Tibial artery (tissue), 4 donors: ENCODE measurements around the gene FHOD1.
A peak's percentile ranks its signal among the peaks of the same experiment; 100 is the strongest.

Experiments
- DNase-seq, 2 donors: peaks; one replicate each; pipeline ENCODE4 v3.0.0-alpha.2; 2019
- H3K27ac ChIP-seq, 2 donors: fragments of 200-600 bp; sonication (generic) in 1 of 2; 1 replicate in 1 of 2; 2 replicates in 1 of 2; pipeline ENCODE4 v1.5.1; 2018 to 2019; ENCODE audit warnings: mild to moderate bottlenecking in 1 of 2
- H3K27me3 ChIP-seq, 2 donors: fragments of 200-600 bp; sonication (generic) in 1 of 2; one replicate each; pipeline versions ENCODE4 v1.5.1 to v1.6.0; 2016 to 2019
- H3K36me3 ChIP-seq, 3 donors: fragments of 200-600 bp; sonication (generic) in 2 of 3; one replicate each; pipeline ENCODE4 v1.5.1; 2016 to 2019; ENCODE audit warnings: mild to moderate bottlenecking in 2 of 3
- H3K4me1 ChIP-seq, 4 donors: fragments of 200-600 bp; sonication (generic) in 2 of 4; 1 replicate in 3 of 4; 2 replicates in 1 of 4; pipeline ENCODE4 v1.5.1; 2016 to 2019
- H3K4me3 ChIP-seq, 2 donors: fragments of 200-600 bp; sonication (generic) in 1 of 2; 1 replicate in 1 of 2; 2 replicates in 1 of 2; pipeline ENCODE4 v1.5.1; 2018 to 2019; ENCODE audit warnings: mild to moderate bottlenecking in 2 of 2
- H3K9me3 ChIP-seq, 3 donors: fragments of 200-600 bp; sonication (generic) in 1 of 3; one replicate each; pipeline ENCODE4 v1.5.1; 2016 to 2019
- intact Hi-C: fragments of 100-400 bp; cut with DNase I; formaldehyde crosslinking; loops from one replicate; pipeline ENCODE4 v1.15.0; 2023; ENCODE audit warnings: low total_unique reads
- TF ChIP-seq, protein P1 (sequence below), 2 experiments: fragments of 200-600 bp in 1 of 2; fragments of 450-650 bp in 1 of 2; IDR thresholded peaks; one replicate each; pipeline ENCODE4 v1.5.1; 2017 to 2019; ENCODE audit warnings: antibody characterized with exemption in 2 of 2, mild to moderate bottlenecking in 1 of 2, moderate library complexity in 1 of 2

The FHOD1 gene

DNA sequence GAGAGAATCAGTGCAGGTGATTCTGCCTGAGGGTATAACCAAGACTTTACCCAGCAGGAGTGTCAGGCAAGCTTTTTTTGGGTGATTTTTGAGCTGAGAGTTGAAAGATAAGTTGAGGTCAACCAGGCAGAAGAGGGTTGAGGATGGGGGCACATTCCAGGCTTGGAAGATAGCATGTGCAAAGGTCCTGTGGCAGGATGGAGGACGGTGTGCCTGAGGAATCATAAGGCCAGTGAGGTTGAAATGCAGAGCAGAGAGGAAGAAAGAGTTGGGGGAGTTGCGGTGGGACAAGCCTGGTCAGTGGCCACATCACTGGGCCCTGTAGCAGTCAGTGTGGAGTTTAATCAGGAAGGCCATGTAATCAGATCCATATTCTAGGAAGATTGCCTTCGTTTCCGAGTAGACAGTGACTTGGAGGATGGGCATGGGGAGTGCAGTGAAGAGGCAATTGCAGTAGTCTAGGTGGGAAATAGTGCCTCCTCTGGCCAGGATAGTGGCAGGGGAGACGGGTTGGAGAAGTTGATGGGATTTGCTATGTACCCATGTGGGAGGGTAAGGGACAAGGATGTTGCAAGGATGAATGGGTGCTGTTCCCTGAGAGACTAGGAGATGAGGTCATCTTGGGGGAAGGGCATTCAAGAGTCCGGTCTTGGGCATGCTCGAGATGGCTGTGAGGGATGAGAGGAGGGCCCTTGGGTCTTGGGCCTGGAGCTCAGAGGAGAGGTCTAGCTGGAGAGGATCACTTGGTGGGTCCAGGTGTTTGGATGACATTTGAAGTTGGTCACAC, 36.0 kb upstream of the FHOD1 start:
- H3K27ac ChIP-seq: no peak overlapping the region
- no peaks in the 10 kb centered on the region for H3K27me3 ChIP-seq
- no peak overlapping the region for H3K4me3 ChIP-seq
- TF ChIP-seq, protein P1, sequence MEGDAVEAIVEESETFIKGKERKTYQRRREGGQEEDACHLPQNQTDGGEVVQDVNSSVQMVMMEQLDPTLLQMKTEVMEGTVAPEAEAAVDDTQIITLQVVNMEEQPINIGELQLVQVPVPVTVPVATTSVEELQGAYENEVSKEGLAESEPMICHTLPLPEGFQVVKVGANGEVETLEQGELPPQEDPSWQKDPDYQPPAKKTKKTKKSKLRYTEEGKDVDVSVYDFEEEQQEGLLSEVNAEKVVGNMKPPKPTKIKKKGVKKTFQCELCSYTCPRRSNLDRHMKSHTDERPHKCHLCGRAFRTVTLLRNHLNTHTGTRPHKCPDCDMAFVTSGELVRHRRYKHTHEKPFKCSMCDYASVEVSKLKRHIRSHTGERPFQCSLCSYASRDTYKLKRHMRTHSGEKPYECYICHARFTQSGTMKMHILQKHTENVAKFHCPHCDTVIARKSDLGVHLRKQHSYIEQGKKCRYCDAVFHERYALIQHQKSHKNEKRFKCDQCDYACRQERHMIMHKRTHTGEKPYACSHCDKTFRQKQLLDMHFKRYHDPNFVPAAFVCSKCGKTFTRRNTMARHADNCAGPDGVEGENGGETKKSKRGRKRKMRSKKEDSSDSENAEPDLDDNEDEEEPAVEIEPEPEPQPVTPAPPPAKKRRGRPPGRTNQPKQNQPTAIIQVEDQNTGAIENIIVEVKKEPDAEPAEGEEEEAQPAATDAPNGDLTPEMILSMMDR (IDR thresholded peaks at IDR 0.05): no peak
- no peaks in the 10 kb centered on the region for H3K9me3 ChIP-seq
- peaks cover 0 to 27% (median 14%) of the 10 kb centered on the region in 4 donors for H3K4me1 ChIP-seq
- peaks cover 0 to 39% (median 0%) of the 10 kb centered on the region in 3 donors for H3K36me3 ChIP-seq
- DNase-seq: no peak
- intact Hi-C loops: no loop called here

DNA sequence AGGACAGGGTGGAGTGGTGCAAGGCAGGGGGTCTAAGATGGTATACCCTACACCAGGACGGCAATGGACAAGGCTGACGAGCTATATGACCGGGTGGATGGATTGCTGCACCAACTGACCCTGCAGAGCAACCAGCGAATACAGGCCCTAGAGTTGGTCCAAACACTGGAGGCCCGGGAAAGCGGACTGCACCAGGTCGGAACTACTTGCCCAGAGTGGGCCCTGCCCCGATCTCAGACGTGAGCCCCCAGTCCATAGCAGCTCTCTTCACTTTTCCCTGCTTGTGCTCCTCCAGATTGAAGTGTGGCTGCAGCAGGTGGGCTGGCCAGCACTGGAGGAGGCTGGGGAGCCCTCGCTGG, 35.1 kb upstream of the FHOD1 start:
- no peaks in the 10 kb centered on the region for H3K9me3 ChIP-seq
- H3K4me1 ChIP-seq: peaks cover 0 to 35% (median 18%) of the 10 kb centered on the region in 4 donors
- no peaks in the 10 kb centered on the region for H3K27me3 ChIP-seq
- no peak overlapping the region for H3K4me3 ChIP-seq
- intact Hi-C loops: no loop called here
- TF ChIP-seq, protein P1 (IDR thresholded peaks at IDR 0.05): no peak
- H3K27ac ChIP-seq: no peak overlapping the region
- peaks cover 0 to 31% (median 0%) of the 10 kb centered on the region in 3 donors for H3K36me3 ChIP-seq
- DNase-seq: no peak

DNA sequence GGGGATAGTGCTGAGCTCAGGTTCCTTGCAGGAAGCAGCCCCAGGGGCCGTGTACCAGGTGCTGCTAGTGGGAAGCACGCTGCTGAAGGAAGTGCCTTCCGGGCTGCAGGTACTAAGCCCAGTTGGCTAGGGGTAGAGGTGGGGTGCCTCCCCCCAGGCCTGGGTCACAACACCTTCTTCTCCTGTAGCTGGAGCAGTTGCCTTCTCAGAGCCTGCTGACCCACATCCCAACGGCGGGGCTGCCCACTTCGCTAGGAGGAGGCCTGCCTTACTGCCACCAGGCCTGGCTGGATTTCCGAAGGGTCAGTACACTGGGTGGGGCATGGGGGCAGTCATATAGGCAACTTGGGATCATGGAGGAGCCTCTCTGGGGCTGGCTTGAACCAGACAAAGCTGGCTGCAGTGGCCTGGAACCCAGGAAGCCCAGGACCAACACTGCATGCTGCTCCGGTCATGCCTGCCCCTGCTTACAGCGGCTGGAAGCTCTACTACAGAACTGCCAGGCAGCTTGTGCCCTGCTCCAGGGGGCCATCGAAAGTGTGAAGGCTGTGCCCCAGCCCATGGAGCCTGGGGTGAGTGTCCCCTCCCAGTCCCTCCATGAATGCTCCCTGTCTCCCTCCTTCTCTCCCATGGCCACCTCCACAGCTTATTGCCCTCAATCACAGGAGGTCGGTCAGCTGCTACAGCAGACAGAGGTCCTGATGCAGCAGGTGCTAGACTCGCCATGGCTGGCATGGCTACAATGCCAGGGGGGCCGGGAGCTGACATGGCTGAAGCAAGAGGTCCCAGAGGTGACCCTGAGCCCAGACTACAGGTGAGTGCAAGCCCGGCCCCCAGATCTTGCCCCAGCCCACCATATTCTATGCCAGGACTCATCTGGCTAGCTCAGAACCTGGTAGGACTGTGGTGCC, 34.5 kb upstream of the FHOD1 start:
- DNase-seq: no peak
- Histone ChIP-seq H3K9me3 (no peaks in the 10 kb centered on the region), H3K27ac (no peak overlapping the region), H3K4me3 (no peak overlapping the region), H3K27me3 (no peaks in the 10 kb centered on the region), H3K36me3 (peaks cover 0 to 25% (median 0%) of the 10 kb centered on the region in 3 donors), H3K4me1 (peaks cover 0 to 41% (median 22%) of the 10 kb centered on the region in 4 donors)
- TF ChIP-seq, protein P1 (IDR thresholded peaks at IDR 0.05): no peak
- intact Hi-C loops: no loop called here

DNA sequence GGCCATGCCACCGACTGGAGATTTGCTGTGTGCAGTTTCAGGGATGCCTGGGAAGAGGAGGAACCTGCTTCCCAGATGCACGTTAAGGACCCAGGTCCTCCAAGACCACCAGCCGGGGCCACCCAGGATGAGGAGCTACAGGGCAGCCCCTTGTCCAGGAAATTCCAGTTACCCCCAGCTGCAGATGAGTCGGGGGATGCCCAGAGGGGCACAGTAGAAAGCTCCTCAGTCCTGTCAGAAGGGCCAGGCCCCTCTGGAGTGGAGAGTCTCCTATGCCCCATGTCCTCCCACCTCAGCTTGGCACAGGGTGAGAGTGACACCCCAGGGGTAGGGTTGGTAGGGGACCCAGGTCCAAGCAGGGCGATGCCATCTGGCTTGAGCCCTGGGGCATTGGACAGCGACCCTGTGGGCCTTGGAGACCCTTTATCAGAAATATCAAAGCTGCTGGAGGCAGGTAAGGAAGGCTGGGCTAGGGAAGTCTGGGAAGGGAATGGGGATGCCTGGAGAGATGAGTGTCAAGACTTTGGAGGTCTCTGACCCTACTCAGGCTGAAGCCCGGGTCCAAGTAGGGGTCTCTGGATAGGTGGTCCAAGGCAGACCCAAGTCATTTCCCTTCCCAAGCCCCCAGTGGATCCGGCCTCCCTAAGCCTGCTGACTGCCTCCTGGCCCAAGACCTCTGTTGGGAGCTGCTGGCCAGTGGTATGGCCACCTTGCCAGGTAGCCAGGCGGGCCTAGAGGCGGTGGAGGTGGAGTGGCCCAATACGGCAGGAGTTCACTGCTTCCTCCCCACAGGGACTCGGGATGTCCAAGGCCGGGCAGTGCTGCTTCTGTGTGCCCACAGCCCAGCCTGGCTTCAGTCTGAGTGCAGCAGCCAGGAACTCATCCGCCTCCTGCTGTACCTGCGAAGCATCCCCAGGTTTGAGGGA, 33.1 kb upstream of the FHOD1 start:
- TF ChIP-seq, protein P1 (IDR thresholded peaks at IDR 0.05): no peak
- no peaks in the 10 kb centered on the region for H3K27me3 ChIP-seq
- H3K4me1 ChIP-seq: peaks cover 0 to 41% (median 25%) of the 10 kb centered on the region in 4 donors
- intact Hi-C loops: no loop called here
- DNase-seq: no peak
- peak overlapping the region in 1 of 2 donors; percentile 32 for H3K27ac ChIP-seq
- H3K4me3 ChIP-seq: no peak overlapping the region
- no peaks in the 10 kb centered on the region for H3K9me3 ChIP-seq
- peaks cover 0 to 11% (median 0%) of the 10 kb centered on the region in 3 donors for H3K36me3 ChIP-seq
